Astrocyte (in vitro differentiated cells and primary cell): ENCODE results near the gene HEXIM1. TPM values are rescaled to one million over a fixed set of nuclear protein-coding genes. Genes with fewer than 3 reads are reported as not detected.

Source experiments
- DNase-seq: peaks from one replicate; pipeline ENCODE4 v3.0.0-alpha.2; 2010; ENCODE audit warnings: low read depth
- FAIRE-seq: peaks from 2 replicates; lab custom pipeline; 2011; peaks lifted over from hg19 to GRCh38; lab: Jason Lieb, UNC
- H2AFZ ChIP-seq: 2 replicates; pipeline ENCODE4 v1.6.0; 2012; ENCODE audit warnings: low read depth, low read length, inconsistent platforms
- H3K27ac ChIP-seq: 2 replicates; pipeline ENCODE4 v1.5.1; 2011; ENCODE audit warnings: low read depth, low read length, inconsistent platforms
- H3K27me3 ChIP-seq: 2 replicates; pipeline ENCODE4 v1.6.0; 2011; ENCODE audit warnings: low read length, inconsistent platforms; ENCODE audit not compliant: insufficient read depth
- H3K36me3 ChIP-seq: 2 replicates; pipeline ENCODE4 v1.5.1; 2011; ENCODE audit warnings: low read length, inconsistent platforms; ENCODE audit not compliant: insufficient read depth
- H3K4me1 ChIP-seq: 2 replicates; pipeline ENCODE4 v1.5.1; 2011; ENCODE audit warnings: low read length, inconsistent platforms; ENCODE audit not compliant: insufficient read depth
- H3K4me2 ChIP-seq: 2 replicates; pipeline ENCODE4 v1.6.0; 2012; ENCODE audit warnings: low read length, inconsistent platforms
- H3K4me3 ChIP-seq: 2 replicates; pipeline ENCODE4 v1.5.1; 2011; ENCODE audit warnings: low read depth, mild to moderate bottlenecking, low read length, inconsistent platforms; ENCODE audit not compliant: insufficient read depth
- H3K79me2 ChIP-seq: 2 replicates; pipeline ENCODE4 v1.6.0; 2012; ENCODE audit warnings: mild to moderate bottlenecking, low read length, inconsistent platforms; ENCODE audit not compliant: insufficient read depth
- H3K9ac ChIP-seq: 2 replicates; pipeline ENCODE4 v1.6.0; 2012; ENCODE audit warnings: mild to moderate bottlenecking, low read length, inconsistent platforms
- H3K9me3 ChIP-seq: 2 replicates; pipeline ENCODE4 v1.5.1; 2012; ENCODE audit warnings: low read depth, mild to moderate bottlenecking, low read length, inconsistent platforms; ENCODE audit not compliant: insufficient read depth
- H4K20me1 ChIP-seq: 2 replicates; pipeline ENCODE4 v1.6.0; 2012; ENCODE audit warnings: low read length, inconsistent platforms; ENCODE audit not compliant: insufficient read depth
- H3K27ac Mint-ChIP-seq: one replicate; pipeline ENCODE4 v1.8.0; 2021; ENCODE audit warnings: mild to moderate bottlenecking, mixed read lengths; ENCODE audit not compliant: unreplicated experiment
- H3K27me3 Mint-ChIP-seq: one replicate; pipeline ENCODE4 v1.8.0; 2021; ENCODE audit warnings: low read depth, mixed read lengths; ENCODE audit not compliant: unreplicated experiment
- H3K36me3 Mint-ChIP-seq: one replicate; pipeline ENCODE4 v1.8.0; 2021; ENCODE audit warnings: low read depth, mixed read lengths; ENCODE audit not compliant: unreplicated experiment
- H3K4me1 Mint-ChIP-seq: one replicate; pipeline ENCODE4 v1.8.0; 2021; ENCODE audit warnings: low read depth, mixed read lengths; ENCODE audit not compliant: unreplicated experiment
- H3K4me3 Mint-ChIP-seq: one replicate; pipeline ENCODE4 v1.8.0; 2021; ENCODE audit warnings: mild to moderate bottlenecking, moderate library complexity, mixed read lengths; ENCODE audit not compliant: unreplicated experiment
- H3K9me3 Mint-ChIP-seq: one replicate; pipeline ENCODE4 v1.8.0; 2021; ENCODE audit warnings: mild to moderate bottlenecking, mixed read lengths; ENCODE audit not compliant: unreplicated experiment
- CTCF ChIP-seq: IDR thresholded peaks from 2 replicates; pipeline ENCODE4 v1.5.1; 2011; ENCODE audit warnings: low read depth, mild to moderate bottlenecking, inconsistent platforms, low read length, moderate library complexity; ENCODE audit not compliant: insufficient read depth
- EZH2 ChIP-seq: IDR thresholded peaks from 2 replicates; pipeline ENCODE4 v1.6.1; 2012; ENCODE audit warnings: mild to moderate bottlenecking, low read length, inconsistent platforms; ENCODE audit not compliant: insufficient read depth
- total RNA-seq: library from RNA; stranded (reverse); gene quantifications from 2 replicates; pipeline ENCODE4 v1.2.1, GENCODE V29; 2021

Gene HEXIM1
- total RNA-seq, 1 donor from 2014 or later = 44.5 TPM

GRCh38 chr17:45104907-45105624 is 43.2 kb upstream of the HEXIM1 start:
- H3K4me3 ChIP-seq = no peak overlapping the region
- no peak overlapping the region for H3K27ac Mint-ChIP-seq

GRCh38 chr17:45106096-45106495 is 42.2 kb upstream of the HEXIM1 start:
- H3K27ac ChIP-seq = no peak overlapping the region
- peaks cover 45% of the 10 kb centered on the region for H4K20me1 ChIP-seq
- no peaks in the 10 kb centered on the region for H3K9me3 ChIP-seq
- no peak overlapping the region for H3K4me3 Mint-ChIP-seq
- TF ChIP-seq CTCF (no peak), EZH2 (no peak)
- H3K27me3 ChIP-seq = no peaks in the 10 kb centered on the region
- peaks cover 18% of the 10 kb centered on the region for H3K4me1 Mint-ChIP-seq
- no peak overlapping the region for H3K4me2 ChIP-seq
- DNase-seq (no peak), FAIRE-seq (no peak)
- no peaks in the 10 kb centered on the region for H3K4me1 ChIP-seq
- H3K9ac ChIP-seq = no peak overlapping the region
- H3K27me3 Mint-ChIP-seq = no peaks in the 10 kb centered on the region
- no peak overlapping the region for H2AFZ ChIP-seq
- H3K4me3 ChIP-seq = no peak overlapping the region
- H3K36me3 ChIP-seq = peaks cover 48% of the 10 kb centered on the region
- peaks cover 27% of the 10 kb centered on the region for H3K36me3 Mint-ChIP-seq
- H3K27ac Mint-ChIP-seq = no peak overlapping the region
- no peaks in the 10 kb centered on the region for H3K9me3 Mint-ChIP-seq
- H3K79me2 ChIP-seq = no peaks in the 10 kb centered on the region

More at GRCh38 chr17:45104907-45105624, 43.2 kb upstream of the HEXIM1 start:
- DNase-seq (no peak), FAIRE-seq (no peak)
- TF ChIP-seq EZH2 (no peak), CTCF (no peak)
- no peak overlapping the region for H3K4me3 Mint-ChIP-seq
- H3K27me3 ChIP-seq = no peaks in the 10 kb centered on the region
- H3K36me3 Mint-ChIP-seq = peaks cover 27% of the 10 kb centered on the region
- no peaks in the 10 kb centered on the region for H3K9me3 Mint-ChIP-seq
- peaks cover 48% of the 10 kb centered on the region for H3K36me3 ChIP-seq
- no peak overlapping the region for H3K27ac ChIP-seq
- H3K9me3 ChIP-seq = no peaks in the 10 kb centered on the region
- H4K20me1 ChIP-seq = peaks cover 45% of the 10 kb centered on the region
- no peak overlapping the region for H3K4me2 ChIP-seq
- no peak overlapping the region for H3K9ac ChIP-seq
- H3K79me2 ChIP-seq = no peaks in the 10 kb centered on the region
- H2AFZ ChIP-seq = no peak overlapping the region
- no peaks in the 10 kb centered on the region for H3K27me3 Mint-ChIP-seq
- peaks cover 18% of the 10 kb centered on the region for H3K4me1 Mint-ChIP-seq
- no peaks in the 10 kb centered on the region for H3K4me1 ChIP-seq

GRCh38 chr17:45106582-45106981 is 41.7 kb upstream of the HEXIM1 start:
- Mint-ChIP-seq H3K27me3 (no peaks in the 10 kb centered on the region), H3K4me3 (no peak overlapping the region), H3K36me3 (peaks cover 29% of the 10 kb centered on the region), H3K9me3 (no peaks in the 10 kb centered on the region), H3K4me1 (peaks cover 17% of the 10 kb centered on the region), H3K27ac (no peak overlapping the region)
- H3K4me2 ChIP-seq = no peak overlapping the region
- H3K27ac ChIP-seq = no peak overlapping the region
- no peak overlapping the region for H3K4me3 ChIP-seq
- H3K27me3 ChIP-seq = no peaks in the 10 kb centered on the region
- no peak overlapping the region for H3K9ac ChIP-seq
- H4K20me1 ChIP-seq = peaks cover 45% of the 10 kb centered on the region
- DNase-seq = no peak
- no peak for FAIRE-seq
- TF ChIP-seq CTCF (no peak), EZH2 (no peak)
- H2AFZ ChIP-seq = no peak overlapping the region
- H3K36me3 ChIP-seq = peaks cover 46% of the 10 kb centered on the region
- no peaks in the 10 kb centered on the region for H3K9me3 ChIP-seq
- H3K4me1 ChIP-seq = no peaks in the 10 kb centered on the region
- no peaks in the 10 kb centered on the region for H3K79me2 ChIP-seq
